Skeletal muscle tissue (tissue), 5 donors: ENCODE data around the gene GTF2E1. TPM values are rescaled to one million over a fixed set of nuclear protein-coding genes. Genes with fewer than 3 reads are reported as not detected.

Source experiments
- H3K27ac ChIP-seq: one replicate; pipeline ENCODE4 v1.7.0; 2013; ENCODE audit warnings: mild to moderate bottlenecking, low read depth, low read length, inconsistent platforms
- H3K27me3 ChIP-seq, 3 donors: one replicate each; pipeline ENCODE4 v1.7.0; 2013; ENCODE audit warnings: low read length in 3 of 3; ENCODE audit not compliant: control insufficient read depth in 3 of 3, insufficient read depth in 3 of 3
- H3K36me3 ChIP-seq, 3 donors: one replicate each; pipeline ENCODE4 v1.7.0; 2013; ENCODE audit warnings: low read length in 3 of 3; ENCODE audit not compliant: control insufficient read depth in 3 of 3, insufficient read depth in 3 of 3
- H3K4me1 ChIP-seq, 3 donors: one replicate each; pipeline ENCODE4 v1.7.0; 2013; ENCODE audit warnings: low read length in 3 of 3, mild to moderate bottlenecking in 3 of 3; ENCODE audit not compliant: control insufficient read depth in 3 of 3, insufficient read depth in 3 of 3
- H3K4me3 ChIP-seq, 3 donors: one replicate each; pipeline ENCODE4 v1.7.0; 2013; ENCODE audit warnings: low read length in 3 of 3
- H3K9ac ChIP-seq, 3 donors: one replicate each; pipeline ENCODE4 v1.7.0; 2013; ENCODE audit warnings: low read length in 3 of 3, mild to moderate bottlenecking in 3 of 3, moderate library complexity in 2 of 3, low read depth in 1 of 3
- H3K9me3 ChIP-seq, 3 donors: one replicate each; pipeline ENCODE4 v1.7.0; 2013; ENCODE audit warnings: low read length in 3 of 3; ENCODE audit not compliant: control insufficient read depth in 3 of 3
- small RNA-seq: library from RNA; depleted of rRNA; stranded (forward); fragments of <200 nt; gene quantifications from one replicate; pipeline ENCODE3, GENCODE V24; 2014
- total RNA-seq: library from RNA; depleted of rRNA; stranded (reverse); fragments of >200 nt; gene quantifications from one replicate; pipeline ENCODE4 v1.2.3, GENCODE V29; 2014
- donor health status: Osteomylitis.

The GTF2E1 gene
- total RNA-seq, 1 donor from 2014 or later = 22.4 TPM

- no peak overlapping the region for H3K4me3 ChIP-seq
- no peak overlapping the region for H3K27ac ChIP-seq
- H3K27me3 ChIP-seq = no peaks in the 10 kb centered on the region
- H3K36me3 ChIP-seq = no peaks in the 10 kb centered on the region
- no peaks in the 10 kb centered on the region for H3K4me1 ChIP-seq
- no peak overlapping the region for H3K9ac ChIP-seq
- no peaks in the 10 kb centered on the region for H3K9me3 ChIP-seq
These were observed 78.9 kb downstream of the GTF2E1 start for GRCh38 chr3:120821426-120821825.

DNA sequence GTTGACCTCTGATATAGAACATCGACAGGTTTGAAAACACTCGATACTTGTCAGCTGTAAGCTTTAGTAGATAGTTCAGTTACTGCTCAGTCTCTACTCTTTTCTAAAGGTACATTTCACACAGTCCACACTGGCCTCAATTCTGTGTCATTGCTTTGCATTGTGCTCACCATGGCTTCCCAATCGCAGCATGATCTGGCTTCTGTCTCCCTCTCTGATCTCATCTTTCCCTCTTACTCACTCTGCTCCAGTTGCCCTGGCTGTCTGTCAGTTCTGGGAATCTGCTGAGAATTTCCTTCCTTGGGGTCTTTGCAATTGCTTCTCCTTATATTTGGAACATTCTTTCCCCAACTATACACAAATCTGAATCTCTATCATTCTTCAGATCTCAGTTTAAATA, 80.6 kb downstream of the GTF2E1 start:
- Histone ChIP-seq H3K4me1 (no peaks in the 10 kb centered on the region), H3K27me3 (no peaks in the 10 kb centered on the region), H3K9me3 (no peaks in the 10 kb centered on the region), H3K4me3 (no peak overlapping the region), H3K36me3 (no peaks in the 10 kb centered on the region), H3K9ac (no peak overlapping the region), H3K27ac (no peak overlapping the region)

GRCh38 chr3:120824613-120825012, 82.1 kb downstream of the GTF2E1 start:
- H3K27me3 ChIP-seq = no peaks in the 10 kb centered on the region
- H3K4me3 ChIP-seq = no peak overlapping the region
- no peaks in the 10 kb centered on the region for H3K9me3 ChIP-seq
- H3K27ac ChIP-seq = no peak overlapping the region
- H3K36me3 ChIP-seq = no peaks in the 10 kb centered on the region
- no peaks in the 10 kb centered on the region for H3K4me1 ChIP-seq
- H3K9ac ChIP-seq = no peak overlapping the region

GRCh38 chr3:120828796-120829195, 86.3 kb downstream of the GTF2E1 start:
- H3K27ac ChIP-seq = no peak overlapping the region
- no peaks in the 10 kb centered on the region for H3K9me3 ChIP-seq
- H3K4me3 ChIP-seq = no peak overlapping the region
- no peak overlapping the region for H3K9ac ChIP-seq
- no peaks in the 10 kb centered on the region for H3K36me3 ChIP-seq
- H3K27me3 ChIP-seq = no peaks in the 10 kb centered on the region
- H3K4me1 ChIP-seq = no peaks in the 10 kb centered on the region

- H3K4me3 ChIP-seq = no peak overlapping the region
- H3K9me3 ChIP-seq = no peaks in the 10 kb centered on the region
- H3K36me3 ChIP-seq = no peaks in the 10 kb centered on the region
- H3K27ac ChIP-seq = no peak overlapping the region
- no peaks in the 10 kb centered on the region for H3K4me1 ChIP-seq
- H3K27me3 ChIP-seq = no peaks in the 10 kb centered on the region
- H3K9ac ChIP-seq = no peak overlapping the region
These were observed 88.5 kb downstream of the GTF2E1 start for GRCh38 chr3:120831066-120831465.

Small RNAs within 50 kb of the gene (small RNA-seq; reads per million reads assigned to genes)
- gene MTCO1P29 (not detected), gene MTCO2P29 (not detected)

Other genes starting within 250 kb of the GTF2E1 start
- 52.7 TPM for gene NDUFB4, start 146.4 kb upstream of the GTF2E1 start, total RNA-seq
- not detected for gene HGD, start 60.5 kb upstream of the GTF2E1 start, total RNA-seq
- 5.7 TPM for gene RABL3, start 228 bp upstream of the GTF2E1 start, total RNA-seq
- gene STXBP5L, start 165.5 kb downstream of the GTF2E1 start, total RNA-seq = not detected